Measurements from ENCODE around the gene NEB.

Gene NEB

GRCh38 chr2:151691631-151692030 is 42.6 kb downstream of the NEB start:
- DNase-seq (ENCODE audit: low read depth) = no peak

- DNase-seq (ENCODE audit: low read depth) = no peak
These were observed 45.6 kb downstream of the NEB start for GRCh38 chr2:151688719-151689118.

GRCh38 chr2:151682459-151683003 is 51.7 kb downstream of the NEB start:
- DNase-seq (ENCODE audit: low read depth) = no peak

- DNase-seq (ENCODE audit: low read depth) = no peak
These were observed 53.2 kb downstream of the NEB start for GRCh38 chr2:151681051-151681450.

GRCh38 chr2:151679994-151680393 is 54.3 kb downstream of the NEB start:
- no peak for DNase-seq (ENCODE audit: low read depth)

- no peak for DNase-seq (ENCODE audit: low read depth)
These were observed 55.4 kb downstream of the NEB start for GRCh38 chr2:151678849-151679248.

- DNase-seq (ENCODE audit: low read depth) = no peak
These were observed 61.3 kb downstream of the NEB start for GRCh38 chr2:151673016-151673415.

- DNase-seq (ENCODE audit: low read depth) = no peak
These were observed 62.0 kb downstream of the NEB start for GRCh38 chr2:151672277-151672676.

- DNase-seq (ENCODE audit: low read depth) = no peak
These were observed 63.3 kb downstream of the NEB start for GRCh38 chr2:151670846-151671597.

- no peak for DNase-seq (ENCODE audit: low read depth)
These were observed 63.9 kb downstream of the NEB start for GRCh38 chr2:151670346-151670745.

GRCh38 chr2:151669585-151670081 is 64.6 kb downstream of the NEB start:
- peak; percentile 6 for DNase-seq (ENCODE audit: low read depth)

GRCh38 chr2:151668737-151669136 is 65.5 kb downstream of the NEB start:
- DNase-seq (ENCODE audit: low read depth) = no peak

- no peak for DNase-seq (ENCODE audit: low read depth)
These were observed 68.3 kb downstream of the NEB start for GRCh38 chr2:151665959-151666358.

- DNase-seq (ENCODE audit: low read depth) = no peak
These were observed 69.8 kb downstream of the NEB start for GRCh38 chr2:151664520-151664919.

- DNase-seq (ENCODE audit: low read depth) = no peak
These were observed 72.7 kb downstream of the NEB start for GRCh38 chr2:151661625-151662024.

- no peak for DNase-seq (ENCODE audit: low read depth)
These were observed 76.2 kb downstream of the NEB start for GRCh38 chr2:151658081-151658480.

GRCh38 chr2:151657667-151658076 is 76.6 kb downstream of the NEB start:
- no peak for DNase-seq (ENCODE audit: low read depth)

GRCh38 chr2:151655663-151656398 is 78.4 kb downstream of the NEB start:
- no peak for DNase-seq (ENCODE audit: low read depth)

- DNase-seq (ENCODE audit: low read depth) = no peak
These were observed 79.4 kb downstream of the NEB start for GRCh38 chr2:151654891-151655290.

- DNase-seq (ENCODE audit: low read depth) = no peak
These were observed 80.2 kb downstream of the NEB start for GRCh38 chr2:151654085-151654484.

GRCh38 chr2:151651274-151651673 is 83.0 kb downstream of the NEB start:
- no peak for DNase-seq (ENCODE audit: low read depth)

- DNase-seq (ENCODE audit: low read depth) = no peak
These were observed 83.8 kb downstream of the NEB start for GRCh38 chr2:151650456-151650855.

- no peak for DNase-seq (ENCODE audit: low read depth)
These were observed 84.3 kb downstream of the NEB start for GRCh38 chr2:151649966-151650365.
